Ovary (tissue), 3 donors: Measurements from ENCODE around the gene ADM5.

Source experiments
- CTCF ChIP-seq, 3 donors: fragments of 450-650 bp in 2 of 3; fragments of 200-600 bp in 1 of 3; IDR thresholded peaks; one replicate each; pipeline versions ENCODE4 v1.5.1 to v1.8.0; 2016 to 2022; ENCODE audit warnings: antibody characterized with exemption in 3 of 3, mild to moderate bottlenecking in 1 of 3
- EP300 ChIP-seq: sonication (generic); formaldehyde crosslinking; IDR thresholded peaks from one replicate; pipeline ENCODE4 v1.6.1; 2017; ENCODE audit warnings: antibody characterized with exemption
- POLR2A ChIP-seq: fragments of 450-650 bp; IDR thresholded peaks from one replicate; pipeline ENCODE4 v1.6.1; 2017; ENCODE audit warnings: antibody characterized with exemption, mild to moderate bottlenecking, moderate library complexity
- donor health status: DM: no; HTN: no; CAD: no.

GRCh38 chr19:49679771-49680413 lies 9.5 kb upstream of the ADM5 start:
- TF ChIP-seq POLR2A (no peak), CTCF (IDR thresholded peaks at IDR 0.05) (no peak), EP300 (no peak)
